ENCODE data around the gene PRRC2B.

Gene PRRC2B

DNA sequence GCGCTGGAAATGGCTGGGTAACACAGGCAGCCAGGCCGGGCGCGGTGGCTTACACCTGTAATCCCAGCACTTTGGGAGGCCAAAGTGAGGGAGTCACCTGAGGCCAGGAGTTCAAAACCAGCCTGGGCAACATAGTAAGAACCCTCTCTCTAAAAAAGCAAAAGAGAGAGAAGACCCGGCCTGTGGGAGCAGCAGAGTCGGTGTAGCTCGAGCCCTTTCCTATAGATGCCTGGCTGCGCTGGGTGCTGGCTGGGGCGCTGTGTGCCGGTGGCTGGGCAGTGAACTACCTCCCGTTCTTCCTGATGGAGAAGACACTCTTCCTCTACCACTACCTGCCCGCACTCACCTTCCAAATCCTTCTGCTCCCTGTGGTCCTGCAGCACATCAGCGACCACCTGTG lies 127.9 kb downstream of the PRRC2B start:
- no peak for DNase-seq

DNA sequence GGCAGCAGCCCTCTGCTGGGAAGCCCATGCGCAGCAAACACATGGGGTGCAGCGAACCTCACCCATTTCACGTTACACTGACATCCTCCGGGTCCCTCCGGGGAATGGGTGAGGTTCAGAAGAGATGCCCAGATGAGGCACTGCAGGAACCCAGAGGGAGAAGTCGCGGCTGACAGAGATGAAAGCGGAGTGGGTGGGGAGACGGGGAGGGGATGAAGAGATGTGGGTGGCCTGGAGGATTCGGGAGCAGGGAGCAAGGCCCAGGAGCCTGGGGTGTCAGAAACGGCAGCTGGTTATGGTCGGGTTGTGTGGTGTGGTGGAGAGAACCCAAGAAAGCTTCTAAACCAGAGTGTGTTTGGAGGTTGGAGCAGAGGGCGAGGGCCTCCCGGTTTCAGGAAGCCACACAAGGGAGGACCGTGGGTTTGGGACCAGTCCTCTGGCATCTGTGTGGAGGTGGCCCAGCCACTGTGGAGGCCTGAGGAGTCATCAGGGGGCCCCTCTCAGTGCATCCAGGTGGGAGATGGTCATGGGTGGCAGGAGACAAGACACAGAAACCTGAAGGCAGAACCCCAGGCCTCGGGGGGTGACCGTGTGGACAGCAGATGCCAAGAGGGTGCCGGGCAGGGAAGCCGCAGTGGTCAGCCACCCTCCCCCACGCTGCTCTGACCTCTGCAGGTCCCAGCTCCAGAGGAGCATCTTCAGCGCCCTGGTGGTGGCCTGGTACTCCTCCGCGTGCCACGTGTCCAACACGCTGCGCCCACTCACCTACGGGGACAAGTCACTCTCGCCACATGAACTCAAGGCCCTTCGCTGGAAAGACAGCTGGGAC lies 128.6 kb downstream of the PRRC2B start:
- no peak for DNase-seq

DNA sequence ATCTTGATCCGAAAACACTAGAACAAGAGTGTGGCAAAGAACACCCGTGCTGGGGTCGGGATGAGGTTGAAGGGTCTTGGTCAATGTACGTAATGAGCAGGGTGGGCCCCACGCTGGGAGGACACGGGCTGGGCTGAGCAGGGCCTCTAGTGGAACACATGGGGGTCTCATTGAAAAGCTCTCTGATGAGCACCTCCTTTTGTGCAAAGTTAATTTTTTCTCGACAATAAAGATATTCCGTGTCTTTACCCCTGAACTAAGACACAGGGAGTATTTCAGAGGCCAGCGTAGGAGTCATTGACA lies 129.2 kb downstream of the PRRC2B start:
- DNase-seq, result no peak

DNA sequence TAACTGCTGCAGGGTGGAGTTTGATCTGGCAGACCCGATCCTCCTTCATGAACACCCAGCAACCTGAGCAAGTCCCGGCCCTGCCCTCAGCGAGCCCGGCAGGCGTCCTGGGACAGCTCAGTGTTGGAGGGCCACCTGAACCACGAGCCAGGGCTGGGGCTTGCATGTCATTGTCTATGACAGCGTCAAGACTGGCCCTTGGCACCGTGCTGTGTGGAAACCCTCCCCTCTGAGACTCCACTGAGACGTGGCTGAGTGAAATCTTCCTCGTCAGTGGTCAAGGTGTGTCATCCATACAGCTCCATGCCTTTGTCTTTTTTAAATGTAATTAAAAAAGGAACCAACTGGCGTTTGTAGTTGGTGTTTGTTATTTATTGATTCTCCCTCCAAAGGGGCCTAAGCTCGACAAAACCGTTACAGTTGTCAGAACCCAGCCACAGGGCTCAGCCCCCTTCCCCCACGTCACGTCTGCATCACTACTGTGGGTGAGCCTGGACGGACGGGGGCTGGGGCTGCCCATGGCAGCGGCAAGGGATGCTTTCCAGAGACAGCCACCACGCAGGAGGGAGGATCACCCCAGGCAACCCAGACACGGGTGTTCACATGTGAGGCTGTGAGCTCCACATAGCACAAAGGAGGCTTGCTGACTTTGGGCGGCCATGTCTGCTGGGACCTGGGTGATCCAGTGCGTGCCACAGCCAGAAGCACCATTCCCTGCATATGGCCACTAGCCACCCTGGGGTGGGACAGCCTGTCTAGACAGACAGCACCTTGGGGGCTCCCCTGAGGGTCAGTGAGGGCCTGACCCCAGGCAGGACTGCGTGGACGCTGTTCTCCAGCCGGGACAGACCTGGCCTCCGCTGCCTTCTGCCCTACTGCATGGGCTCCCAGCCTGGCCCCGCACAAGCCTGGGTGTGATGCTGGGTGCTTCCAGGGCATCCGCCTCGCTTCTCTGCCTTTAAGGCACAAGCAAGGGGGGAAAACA lies 129.9 kb downstream of the PRRC2B start:
- no peak for DNase-seq

DNA sequence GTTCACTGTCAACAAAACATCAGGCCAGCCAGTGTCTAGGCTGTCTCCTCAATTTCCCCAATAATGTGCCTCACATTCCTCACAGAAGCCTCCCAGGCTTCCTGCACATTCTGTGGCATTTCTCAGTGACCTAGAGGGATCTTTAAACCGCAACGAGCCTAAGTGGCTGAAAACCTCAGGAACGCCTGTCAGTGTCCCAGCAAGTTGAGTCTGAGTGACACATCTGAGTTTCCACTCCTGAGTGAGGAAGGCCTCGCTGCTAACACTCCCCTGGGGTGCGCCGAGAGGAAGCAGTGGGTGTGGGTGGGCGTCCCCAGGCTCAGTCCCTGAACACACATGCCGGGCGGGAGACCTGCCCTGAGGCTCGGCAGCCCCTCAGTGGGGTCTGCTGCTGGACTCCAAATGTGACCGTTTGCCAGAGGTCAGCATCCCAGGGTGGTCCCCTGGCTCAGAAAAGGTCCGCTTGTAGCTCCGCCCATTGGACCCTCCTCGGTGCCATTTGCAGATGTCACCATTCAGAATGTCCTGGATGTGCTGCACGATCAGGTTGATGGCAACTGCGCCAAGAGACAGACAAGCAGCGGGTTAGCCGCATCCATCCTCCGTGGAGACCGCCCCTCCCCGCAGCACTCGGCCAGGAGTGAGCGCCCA lies 130.9 kb downstream of the PRRC2B start:
- no peak for DNase-seq

DNA sequence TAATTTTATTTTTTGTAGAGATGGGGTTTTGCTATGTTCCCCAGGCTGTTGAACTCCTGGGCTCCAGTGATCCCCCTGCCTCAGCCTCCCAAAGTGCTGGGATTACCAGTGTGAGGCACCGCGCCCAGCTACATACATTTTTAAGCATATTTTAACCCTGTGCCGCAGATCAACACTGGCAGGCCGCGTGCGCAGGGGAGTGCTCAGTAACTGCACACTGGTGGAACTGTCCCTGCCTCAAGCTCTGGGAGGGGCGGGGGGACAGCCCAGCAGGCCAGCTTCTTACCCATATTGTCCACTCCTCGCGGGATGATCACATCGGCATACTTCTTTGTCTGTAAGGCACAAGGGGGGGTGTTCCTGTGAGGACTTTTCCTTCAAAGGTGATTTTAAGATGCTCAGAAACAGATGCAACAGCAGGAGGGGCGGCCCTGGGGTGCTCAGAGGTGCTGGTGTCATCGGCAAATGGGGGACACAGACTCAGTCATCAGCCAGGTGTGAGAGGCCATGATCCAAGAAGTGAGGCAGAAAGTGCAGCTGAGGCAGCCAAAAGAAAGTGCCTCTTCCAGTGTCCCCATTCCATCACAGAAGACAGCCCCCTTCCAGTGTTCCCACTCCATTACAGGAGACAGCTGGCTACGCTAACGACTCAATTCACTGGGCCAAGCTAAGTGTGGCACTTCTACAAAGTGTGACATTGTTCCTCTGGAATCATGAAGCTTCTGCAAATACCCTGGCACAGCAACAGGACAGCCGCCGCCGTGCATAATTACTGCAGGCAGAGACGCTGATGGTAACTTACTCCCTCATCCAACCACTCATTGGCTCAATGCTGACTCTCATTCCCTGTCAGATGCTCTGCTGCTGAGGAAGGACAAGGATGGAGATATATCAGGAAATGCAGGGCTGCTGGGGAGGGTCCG lies 132.0 kb downstream of the PRRC2B start:
- no peak for DNase-seq

DNA sequence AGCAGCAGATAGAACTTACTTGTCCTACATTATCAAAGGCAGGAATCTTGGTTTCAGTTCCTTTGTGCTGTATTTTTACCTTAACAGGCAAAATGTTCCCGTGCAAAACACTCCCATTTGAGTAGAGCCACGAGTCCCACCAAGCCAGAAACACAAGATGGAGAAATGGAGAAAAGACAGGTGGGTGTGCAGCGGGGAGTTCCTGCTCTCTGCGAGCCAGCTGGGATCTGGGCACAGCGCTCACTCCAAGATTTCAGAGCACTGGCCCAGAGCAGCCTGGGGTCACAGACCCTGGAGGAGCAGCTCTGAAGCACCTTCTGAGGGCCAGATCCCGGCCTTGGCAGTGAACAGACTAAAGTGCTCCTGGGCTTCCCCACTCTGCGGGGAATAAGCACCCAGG lies 134.3 kb downstream of the PRRC2B start:
- no peak for DNase-seq

DNA sequence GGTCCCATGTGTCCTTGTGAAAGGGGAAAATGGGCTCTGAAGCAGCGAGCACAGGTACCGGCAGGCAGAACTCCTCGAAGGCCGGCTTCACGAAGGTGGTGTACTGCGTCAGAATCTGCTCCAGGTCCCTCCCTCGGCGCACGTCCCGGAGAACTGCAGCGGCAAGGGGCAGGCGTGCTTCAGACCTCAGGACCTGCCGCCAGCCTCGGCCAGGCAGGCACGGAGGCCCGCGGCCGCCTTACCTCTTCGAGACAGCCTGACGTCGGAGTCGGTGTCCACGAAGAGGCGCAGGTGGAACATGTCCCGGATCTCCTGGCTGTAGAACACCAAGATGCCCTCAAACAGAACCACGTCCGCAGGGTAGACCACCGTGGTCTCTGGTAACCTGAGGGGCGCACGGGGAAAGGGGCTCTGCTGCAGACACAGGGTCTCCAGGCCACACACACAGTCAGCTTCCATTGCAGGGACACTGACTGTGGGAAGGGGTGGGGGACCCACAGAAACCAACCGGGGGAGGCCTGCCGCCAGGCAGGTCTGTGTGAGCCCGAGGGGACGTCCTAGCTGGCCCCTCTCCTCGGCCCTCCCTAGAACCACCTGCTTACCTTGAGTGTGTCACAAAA lies 135.1 kb downstream of the PRRC2B start:
- DNase-seq, result no peak

DNA sequence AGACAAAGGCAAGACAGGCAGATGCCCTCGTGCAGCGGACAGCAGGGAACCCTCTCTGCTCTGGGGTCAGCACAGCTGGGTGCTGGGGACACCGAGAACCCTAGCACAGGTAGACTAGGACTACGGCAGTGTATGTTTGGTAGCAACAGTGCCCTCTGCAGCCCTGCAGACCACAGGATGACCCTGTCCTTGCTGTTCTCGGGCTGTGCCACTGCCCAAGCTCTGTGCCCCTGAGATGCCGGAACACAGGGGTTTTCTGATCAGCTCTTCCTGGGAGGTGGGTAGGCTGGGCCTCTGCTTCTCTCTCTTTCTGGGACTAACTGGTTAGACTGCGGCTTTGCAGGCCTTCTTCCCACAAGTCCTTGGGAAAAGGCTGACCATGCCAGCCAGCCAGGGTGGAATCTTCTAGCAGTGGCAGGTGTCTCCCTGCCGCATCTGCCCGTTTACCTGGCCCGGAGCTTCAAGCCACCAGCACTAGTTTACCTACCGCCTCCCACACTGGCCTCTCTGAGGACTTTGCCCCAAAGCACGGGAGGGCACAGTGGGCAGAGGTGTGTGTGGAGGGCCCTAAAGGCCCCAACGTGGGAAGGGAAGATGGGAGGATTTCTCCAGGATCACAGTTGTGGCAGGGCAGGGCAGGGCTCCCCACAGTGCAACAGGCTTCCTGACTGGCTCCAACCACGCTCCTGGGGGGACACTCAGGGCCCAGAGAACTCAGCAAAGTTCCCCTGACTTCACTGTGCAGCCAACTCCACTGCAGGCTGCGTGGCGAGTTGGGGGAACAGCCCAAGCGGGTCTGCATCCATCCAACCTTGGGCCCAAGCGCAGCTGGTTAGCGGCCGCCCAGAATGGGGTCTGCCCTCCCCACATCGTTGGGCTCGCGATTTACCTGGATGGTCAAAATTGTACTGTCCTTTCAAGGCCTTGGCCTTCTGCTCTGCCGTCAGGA lies 136.0 kb downstream of the PRRC2B start:
- no peak for DNase-seq

DNA sequence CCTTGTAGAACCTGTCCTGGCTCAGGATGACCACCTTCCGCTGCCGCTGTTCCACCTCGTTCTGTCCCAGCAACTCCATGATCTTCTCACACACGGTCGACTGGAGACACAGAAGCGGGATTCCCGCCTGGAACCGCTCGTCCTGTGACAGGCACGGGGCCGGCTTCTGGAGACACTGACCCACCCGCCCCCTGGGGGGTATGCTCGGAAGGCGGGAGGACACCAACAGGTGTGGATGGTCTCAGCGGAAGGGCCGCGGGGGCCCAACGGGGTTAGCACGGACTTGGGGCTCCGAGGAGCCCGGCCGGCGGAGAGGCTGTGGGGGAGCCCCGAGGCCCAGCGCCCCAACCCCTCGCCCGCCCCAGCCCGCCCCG lies 136.6 kb downstream of the PRRC2B start:
- peak; percentile 39 for DNase-seq

DNA sequence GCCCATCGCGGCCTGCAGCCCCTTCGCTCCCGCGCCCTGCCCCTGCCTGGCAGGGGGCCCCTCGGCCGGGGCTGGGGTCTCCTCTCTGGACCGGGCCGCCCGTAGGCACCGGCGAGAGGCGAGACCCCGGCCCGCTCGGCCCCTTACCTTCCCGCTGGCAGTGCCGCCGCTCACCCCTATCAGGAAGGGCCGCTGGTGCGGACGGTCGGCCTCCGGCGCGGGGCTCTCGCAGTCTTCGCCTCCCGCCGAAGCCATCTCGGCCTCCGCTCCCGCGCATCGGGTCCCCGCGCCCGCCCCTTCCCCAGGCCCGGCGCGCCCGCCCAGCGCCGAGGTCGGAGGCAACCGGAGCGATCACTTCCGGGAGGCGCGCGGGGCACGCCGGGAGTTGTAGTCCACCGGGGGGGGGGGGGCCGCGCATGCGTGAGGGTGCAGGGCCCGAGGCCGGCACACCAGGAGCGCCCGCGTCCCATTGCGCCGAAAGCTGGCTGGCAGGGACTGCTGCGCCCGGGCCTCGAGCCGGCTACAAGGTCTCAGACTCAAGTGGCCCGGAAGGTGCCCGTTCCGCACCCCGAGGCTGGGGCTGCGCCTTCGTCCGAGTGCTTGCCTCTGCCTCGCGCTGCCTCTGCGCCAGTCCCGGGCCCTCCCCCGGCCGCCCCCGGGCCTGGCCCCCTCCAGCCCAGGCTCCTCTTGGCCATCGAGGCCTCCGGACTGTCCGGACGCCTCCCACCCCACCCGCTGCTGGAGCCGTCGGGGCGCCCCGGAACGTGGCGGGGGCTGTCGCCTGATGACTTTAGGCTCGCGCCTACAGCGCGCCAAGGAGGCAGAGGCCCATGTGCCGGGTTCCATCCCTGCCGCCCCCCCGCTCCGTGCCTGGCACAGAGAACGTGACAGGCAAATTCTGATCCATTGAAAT lies 137.3 kb downstream of the PRRC2B start, which contains the start of gene UCK1:
UCK1 (minus strand) TSS at position 344 of the 913 bp plus-strand sequence; CDS start at position 255, 89 bp downstream.
- DNase-seq, result peak; percentile 84

DNA sequence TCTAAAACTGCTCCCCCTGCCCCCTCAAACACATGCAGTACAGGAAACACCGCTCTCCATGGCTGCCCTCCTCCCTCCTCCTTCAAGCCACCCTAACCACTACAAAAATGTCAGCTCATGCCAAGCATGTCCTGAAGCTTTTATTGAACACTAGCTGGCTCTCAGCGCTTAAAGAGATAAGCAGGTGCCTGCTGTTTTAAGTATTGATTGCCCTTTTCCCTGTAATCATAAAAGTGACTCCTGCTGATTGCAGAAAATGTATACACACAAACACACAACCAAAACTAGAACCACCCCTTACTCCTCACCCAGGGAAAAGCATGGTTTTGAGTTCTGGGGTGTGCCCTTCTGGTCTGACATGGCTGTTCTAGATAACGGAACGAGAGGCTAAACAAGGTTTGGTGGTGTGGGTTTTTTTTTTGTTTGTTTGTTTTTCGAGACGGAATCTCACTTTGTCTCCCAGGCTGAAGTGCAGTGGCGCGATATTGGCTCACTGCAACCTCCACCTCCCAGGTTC lies 140.9 kb downstream of the PRRC2B start:
- no peak for DNase-seq

DNA sequence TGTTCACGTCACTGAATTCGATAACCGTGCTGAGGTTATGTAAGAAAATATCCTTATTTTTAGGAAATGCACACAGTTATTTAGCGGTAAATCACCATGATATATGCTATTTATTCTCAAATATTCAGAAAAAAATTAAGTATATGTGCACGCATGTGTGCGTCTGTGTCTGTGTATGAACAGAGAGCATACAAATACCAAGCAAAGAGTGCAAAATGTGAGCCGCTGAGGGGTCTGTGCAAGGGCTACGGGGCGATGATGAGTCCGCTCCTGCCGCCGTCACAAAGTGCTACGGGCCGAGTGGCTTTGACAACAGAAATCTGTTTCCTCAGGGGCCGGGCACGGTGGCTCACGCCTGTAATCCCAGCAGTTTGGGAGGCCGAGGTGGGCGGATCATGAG lies 144.1 kb downstream of the PRRC2B start:
- no peak for DNase-seq

DNA sequence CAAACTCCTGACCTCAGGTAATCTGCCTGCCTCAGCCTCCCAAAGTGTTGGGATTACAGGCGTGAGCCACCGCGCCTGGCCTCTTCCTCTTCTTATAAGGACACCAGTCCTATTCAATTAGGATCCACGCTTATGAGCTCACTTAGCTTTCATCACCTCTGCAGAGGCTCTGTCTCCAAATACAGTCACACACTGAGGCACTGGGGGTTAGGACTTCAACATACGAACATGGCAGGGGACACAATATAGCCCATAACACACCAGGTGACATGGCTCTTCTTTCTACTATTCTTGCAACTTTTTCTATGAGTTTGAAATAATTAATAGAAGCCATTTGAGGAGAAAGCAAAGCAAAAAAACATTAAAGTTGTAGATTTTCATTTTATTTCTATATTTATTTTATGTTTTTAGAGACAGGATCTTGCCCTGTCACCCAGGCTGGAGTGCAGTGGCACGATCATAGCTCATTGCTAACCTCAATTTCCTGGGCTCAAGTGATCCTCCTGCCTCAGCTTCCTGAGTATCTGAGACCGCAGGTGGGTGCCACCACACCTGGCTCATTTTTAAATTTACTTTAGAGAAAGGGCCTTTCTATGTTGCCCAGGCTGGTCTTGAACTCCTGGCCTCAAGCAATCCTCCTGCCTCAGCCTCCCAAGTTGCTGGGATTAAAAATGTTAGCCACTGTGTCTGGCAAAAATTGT lies 145.5 kb downstream of the PRRC2B start:
- no peak for DNase-seq

DNA sequence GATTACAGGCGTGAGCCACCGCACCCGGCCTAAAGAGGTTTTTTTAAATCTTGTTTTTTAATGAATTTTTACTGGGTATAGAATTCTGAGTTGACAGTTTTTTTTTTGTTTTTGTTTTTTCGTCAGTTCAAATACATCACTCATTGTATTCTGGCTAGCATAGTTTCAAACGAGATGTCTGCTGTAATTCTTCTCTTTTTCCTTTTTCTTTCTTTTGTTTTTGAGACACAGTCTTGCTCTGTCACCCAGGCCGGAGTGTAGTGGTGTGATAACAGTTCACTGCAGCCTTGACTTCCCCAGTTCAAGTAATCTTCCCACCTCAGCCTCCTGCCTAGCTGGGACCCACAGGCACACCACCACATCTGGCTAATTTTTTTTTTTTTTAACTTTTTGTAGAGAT lies 149.3 kb downstream of the PRRC2B start:
- no peak for DNase-seq

DNA sequence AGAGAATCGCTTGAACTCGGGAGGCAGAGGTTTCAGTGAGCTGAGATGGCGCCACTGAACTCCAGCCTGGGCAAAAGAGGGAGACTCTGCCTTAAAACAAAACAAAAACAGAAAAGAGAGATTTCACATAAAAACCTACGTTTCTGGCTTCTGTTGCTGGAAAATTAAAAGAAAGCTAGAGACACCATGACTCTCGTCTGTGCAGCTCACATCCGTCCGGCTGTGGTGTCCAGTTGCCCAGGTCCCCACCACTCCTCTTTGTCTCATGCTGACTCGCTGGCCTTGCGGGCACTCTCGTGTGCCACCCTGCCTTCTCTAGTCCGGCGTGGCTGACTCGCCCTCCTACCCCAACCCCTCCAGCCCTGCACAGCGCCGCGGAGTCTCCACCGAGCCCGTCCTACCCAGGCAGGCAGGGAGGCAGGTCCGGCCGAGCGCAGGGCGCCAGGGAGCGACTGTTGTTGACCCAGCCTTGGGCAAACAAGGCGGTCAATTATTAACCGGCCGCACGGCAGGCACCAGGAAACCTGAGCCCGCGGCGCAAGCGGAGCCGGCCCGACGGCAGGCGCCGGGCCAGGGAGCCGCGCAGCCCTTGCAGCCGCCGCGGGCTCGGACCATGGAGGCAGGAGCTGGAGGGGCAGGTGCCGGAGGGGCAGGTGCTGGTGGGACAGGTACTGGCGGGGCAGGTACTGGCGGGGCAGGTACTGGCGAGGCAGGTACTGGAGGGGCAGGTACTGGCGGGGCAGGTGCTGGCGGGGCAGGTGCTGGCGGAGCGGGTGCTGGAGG lies 151.3 kb downstream of the PRRC2B start, which contains the start of gene PRRT1B:
PRRT1B (plus strand) TSS at position 521 of the 783 bp plus-strand sequence; CDS start at position 614, 93 bp downstream.
- no peak for DNase-seq

DNA sequence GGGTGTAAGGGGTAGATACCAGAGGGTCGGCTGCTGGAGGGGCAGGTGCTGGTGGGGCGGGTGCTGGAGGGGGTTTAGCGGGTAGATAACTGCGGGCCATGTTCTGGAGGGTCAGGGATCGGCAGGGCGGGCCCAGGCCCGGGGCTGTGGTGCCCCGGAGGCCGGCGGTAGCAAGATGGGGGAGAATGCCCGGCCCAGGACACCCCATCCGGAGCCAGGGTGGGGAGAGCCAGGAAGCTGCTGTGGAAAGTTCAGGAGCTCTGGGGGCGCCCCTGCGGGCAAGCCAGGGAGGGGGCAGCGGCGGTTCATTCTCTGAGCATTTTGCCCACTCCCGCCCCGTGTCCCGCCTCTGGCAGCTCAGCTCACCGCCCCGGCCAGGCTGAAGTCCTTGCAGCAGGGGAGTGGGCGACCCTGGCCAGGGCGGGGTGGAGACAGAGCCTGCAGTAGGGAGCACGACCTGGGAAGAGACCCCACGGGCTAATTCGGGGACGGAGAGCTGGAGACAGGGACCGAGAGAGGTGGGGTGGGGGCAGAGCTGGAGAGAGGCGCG lies 152.0 kb downstream of the PRRC2B start:
- no peak for DNase-seq

All from stimulated activated CD4-positive, alpha-beta T cell treated with anti-CD3 and anti-CD28 coated beads, Interleukin-15, amount 100 ng/mL, for 24 hours (primary cell).